Parathyroid adenoma (tissue), 2 donors: ENCODE results near the gene GDPD1.
"Not testable (repeated sequence)": the region's sequence is repeated elsewhere in the genome, so short reads cannot be mapped to it uniquely, and the experiment has no call there.

Source experiments
- H2AFZ ChIP-seq: fragments of 300-600 bp; sonication (generic); one replicate; pipeline ENCODE4 v1.7.0; 2017; ENCODE audit warnings: antibody characterized with exemption, mild to moderate bottlenecking
- H3K27ac ChIP-seq: fragments of 300-600 bp; sonication (generic); one replicate; pipeline ENCODE4 v1.7.0; 2017
- H3K27me3 ChIP-seq: fragments of 300-600 bp; sonication (generic); one replicate; pipeline ENCODE4 v1.7.0; 2017; ENCODE audit warnings: low read length; ENCODE audit not compliant: control insufficient read depth, insufficient read depth
- H3K36me3 ChIP-seq: fragments of 300-600 bp; sonication (generic); one replicate; pipeline ENCODE4 v1.7.0; 2017; ENCODE audit warnings: low read length; ENCODE audit not compliant: control insufficient read depth, insufficient read depth
- H3K4me1 ChIP-seq: fragments of 300-600 bp; sonication (generic); one replicate; pipeline ENCODE4 v1.7.0; 2017; ENCODE audit warnings: control low read depth
- H3K4me2 ChIP-seq: fragments of 300-600 bp; sonication (generic); one replicate; pipeline ENCODE4 v1.7.0; 2017; ENCODE audit warnings: low read length
- H3K4me3 ChIP-seq: fragments of 300-600 bp; sonication (generic); one replicate; pipeline ENCODE4 v1.7.0; 2017; ENCODE audit warnings: low read depth, low read length
- H3K79me2 ChIP-seq: fragments of 300-600 bp; sonication (generic); one replicate; pipeline ENCODE4 v1.7.0; 2017; ENCODE audit warnings: control low read depth
- H3K9ac ChIP-seq: fragments of 300-600 bp; sonication (generic); one replicate; pipeline ENCODE4 v1.7.0; 2017; ENCODE audit warnings: mild to moderate bottlenecking
- H3K9me3 ChIP-seq: fragments of 300-600 bp; sonication (generic); one replicate; pipeline ENCODE4 v1.7.0; 2017; ENCODE audit warnings: low read length; ENCODE audit not compliant: control insufficient read depth
- TF ChIP-seq, protein P1 (sequence below): fragments of 300-600 bp; sonication (generic); IDR thresholded peaks from one replicate; pipeline ENCODE4 v1.7.0; 2017; ENCODE audit warnings: antibody characterized with exemption, mild to moderate bottlenecking
- donor health status: primary hyperparathyroidism.

The GDPD1 gene

DNA sequence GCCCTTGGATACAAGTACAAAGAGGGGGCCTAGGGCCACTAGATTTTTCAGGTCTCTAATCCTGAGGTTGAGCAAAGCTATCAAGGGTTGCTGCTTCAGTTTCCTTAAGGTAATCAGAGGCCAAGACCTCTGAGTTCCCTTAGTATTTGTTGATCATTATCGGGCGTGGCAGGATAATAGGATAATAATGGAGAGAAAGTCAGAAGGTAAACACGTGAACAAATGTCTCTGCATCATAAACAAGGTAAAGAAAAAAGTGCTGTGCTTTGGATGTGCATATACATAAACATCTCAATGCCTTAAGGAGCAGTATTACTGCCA lies 69.6 kb downstream of the GDPD1 start:
- H3K27ac ChIP-seq = no peak overlapping the region
- H3K36me3 ChIP-seq = no peaks in the 10 kb centered on the region
- no peak overlapping the region for H3K4me2 ChIP-seq
- peaks cover 4% of the 10 kb centered on the region for H3K4me1 ChIP-seq
- peak overlapping the region; percentile 40 for H2AFZ ChIP-seq
- no peak overlapping the region for H3K4me3 ChIP-seq
- no peaks in the 10 kb centered on the region for H3K27me3 ChIP-seq
- H3K9me3 ChIP-seq = no peaks in the 10 kb centered on the region
- no peak overlapping the region for H3K9ac ChIP-seq
- TF ChIP-seq, protein P1, sequence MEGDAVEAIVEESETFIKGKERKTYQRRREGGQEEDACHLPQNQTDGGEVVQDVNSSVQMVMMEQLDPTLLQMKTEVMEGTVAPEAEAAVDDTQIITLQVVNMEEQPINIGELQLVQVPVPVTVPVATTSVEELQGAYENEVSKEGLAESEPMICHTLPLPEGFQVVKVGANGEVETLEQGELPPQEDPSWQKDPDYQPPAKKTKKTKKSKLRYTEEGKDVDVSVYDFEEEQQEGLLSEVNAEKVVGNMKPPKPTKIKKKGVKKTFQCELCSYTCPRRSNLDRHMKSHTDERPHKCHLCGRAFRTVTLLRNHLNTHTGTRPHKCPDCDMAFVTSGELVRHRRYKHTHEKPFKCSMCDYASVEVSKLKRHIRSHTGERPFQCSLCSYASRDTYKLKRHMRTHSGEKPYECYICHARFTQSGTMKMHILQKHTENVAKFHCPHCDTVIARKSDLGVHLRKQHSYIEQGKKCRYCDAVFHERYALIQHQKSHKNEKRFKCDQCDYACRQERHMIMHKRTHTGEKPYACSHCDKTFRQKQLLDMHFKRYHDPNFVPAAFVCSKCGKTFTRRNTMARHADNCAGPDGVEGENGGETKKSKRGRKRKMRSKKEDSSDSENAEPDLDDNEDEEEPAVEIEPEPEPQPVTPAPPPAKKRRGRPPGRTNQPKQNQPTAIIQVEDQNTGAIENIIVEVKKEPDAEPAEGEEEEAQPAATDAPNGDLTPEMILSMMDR = no peak
- no peaks in the 10 kb centered on the region for H3K79me2 ChIP-seq

DNA sequence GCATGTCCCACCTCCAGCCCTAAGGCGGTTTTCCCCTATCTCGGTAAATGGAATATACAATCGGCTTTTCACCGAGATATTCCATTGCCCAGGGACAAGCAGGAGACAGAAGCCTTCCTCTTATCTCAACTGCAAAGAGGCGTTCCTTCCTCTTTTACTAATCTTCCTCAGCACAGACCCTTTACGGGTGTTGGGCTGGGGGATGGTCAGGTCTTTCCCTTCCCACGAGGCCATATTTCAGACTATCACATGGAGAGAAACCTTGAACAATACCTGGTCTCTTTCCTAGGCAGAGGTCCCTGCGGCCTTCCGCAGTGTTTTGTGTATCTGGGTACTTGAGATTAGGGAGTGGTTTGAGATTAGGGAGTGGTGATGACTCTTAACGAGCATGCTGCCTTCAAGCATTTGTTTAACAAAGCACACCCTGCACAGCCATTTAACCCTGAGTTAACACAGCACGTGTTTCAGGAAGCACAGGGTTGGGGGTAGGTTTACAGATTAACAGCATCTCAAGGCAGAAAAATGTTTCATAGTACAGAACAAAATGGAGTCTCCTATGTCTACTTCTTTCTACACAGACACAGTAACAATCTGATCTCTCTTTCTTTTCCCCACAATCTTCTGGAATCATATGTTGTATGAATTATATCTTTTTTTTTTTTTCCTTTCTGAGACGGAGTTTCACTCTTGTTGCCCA lies 70.1 kb downstream of the GDPD1 start:
- H3K4me1 ChIP-seq, H3K79me2 ChIP-seq, H3K9me3 ChIP-seq, H3K27ac ChIP-seq, H3K36me3 ChIP-seq, H3K4me2 ChIP-seq, H3K9ac ChIP-seq, H3K27me3 ChIP-seq, H3K4me3 ChIP-seq: not testable (repeated sequence)
- H2AFZ ChIP-seq = peak overlapping the region; percentile 40

DNA sequence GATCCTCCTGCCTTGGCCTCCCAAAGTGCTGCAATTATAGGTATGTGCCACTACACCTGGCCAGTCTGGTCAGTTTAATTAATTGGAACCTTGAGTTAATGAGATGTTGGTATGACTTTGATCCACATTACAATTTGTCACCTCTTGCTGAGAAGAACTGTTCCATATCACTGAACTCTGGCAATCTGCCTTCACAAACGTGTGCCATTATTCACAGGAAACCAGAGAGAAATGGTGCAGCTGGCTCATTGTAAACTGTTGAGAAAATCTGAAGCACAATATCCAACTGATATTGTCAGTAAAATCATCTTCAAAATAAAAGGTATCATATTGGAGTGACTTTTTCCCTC lies 71.8 kb downstream of the GDPD1 start:
- no peaks in the 10 kb centered on the region for H3K79me2 ChIP-seq
- H3K27ac ChIP-seq = peak overlapping the region; percentile 18

DNA sequence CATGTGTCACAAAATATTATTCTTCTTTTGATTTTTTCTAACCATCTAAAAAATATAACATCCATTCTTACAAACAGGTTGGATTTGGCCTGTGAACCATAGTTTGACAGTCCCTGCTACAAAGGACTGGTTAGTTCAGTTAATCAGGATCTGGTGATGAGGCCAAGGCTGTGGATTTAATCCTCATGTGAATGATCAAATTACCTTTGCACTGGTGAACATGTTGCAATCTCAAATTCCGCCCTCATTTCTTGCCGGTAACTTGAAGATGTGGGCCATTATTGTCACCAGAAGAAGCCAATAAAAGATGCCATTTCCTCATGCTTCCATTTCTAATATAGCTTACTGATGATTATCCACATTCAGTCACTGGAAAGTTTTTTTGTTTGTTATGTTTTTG lies 75.9 kb downstream of the GDPD1 start:
- Histone ChIP-seq H3K4me2 (no peak overlapping the region), H3K79me2 (no peaks in the 10 kb centered on the region), H3K36me3 (no peaks in the 10 kb centered on the region), H3K27ac (peak overlapping the region; percentile 94), H3K9ac (no peak overlapping the region), H3K27me3 (no peaks in the 10 kb centered on the region), H3K4me1 (peaks cover 23% of the 10 kb centered on the region), H3K9me3 (no peaks in the 10 kb centered on the region), H3K4me3 (no peak overlapping the region), H2AFZ (no peak overlapping the region)
- TF ChIP-seq, protein P1 = no peak

More for the DNA sequence above, 71.8 kb downstream of the GDPD1 start:
- Histone ChIP-seq H3K4me1 (peaks cover 23% of the 10 kb centered on the region), H3K27me3 (no peaks in the 10 kb centered on the region), H2AFZ (peak overlapping the region; percentile 31), H3K36me3 (no peaks in the 10 kb centered on the region), H3K4me2 (no peak overlapping the region), H3K9me3 (no peaks in the 10 kb centered on the region), H3K4me3 (no peak overlapping the region), H3K9ac (no peak overlapping the region)
- TF ChIP-seq, protein P1 = no peak

DNA sequence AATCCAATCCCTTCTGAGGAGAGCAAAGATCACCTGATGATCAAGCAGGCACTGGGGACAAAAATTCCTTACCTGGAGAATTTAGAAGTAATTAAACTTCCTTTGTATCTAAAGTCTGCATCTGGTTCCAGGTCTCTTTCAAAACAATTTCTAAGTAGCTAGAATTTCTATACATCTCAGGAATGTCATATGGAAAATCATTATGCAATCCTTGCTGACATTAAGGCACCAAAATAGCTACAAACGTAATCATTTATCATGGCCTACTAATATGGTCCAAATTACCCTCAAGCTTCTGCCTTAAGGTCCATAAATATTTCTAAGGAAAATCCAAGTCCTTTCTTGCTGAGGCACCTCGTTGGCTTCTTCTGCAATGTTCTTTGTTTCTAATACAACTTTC lies 78.2 kb downstream of the GDPD1 start:
- H3K27ac ChIP-seq = no peak overlapping the region

More for the DNA sequence above, 78.2 kb downstream of the GDPD1 start:
- H3K4me2 ChIP-seq = no peak overlapping the region
- TF ChIP-seq, protein P1 = no peak
- no peaks in the 10 kb centered on the region for H3K79me2 ChIP-seq
- no peak overlapping the region for H3K9ac ChIP-seq
- no peak overlapping the region for H2AFZ ChIP-seq
- H3K36me3 ChIP-seq = no peaks in the 10 kb centered on the region
- no peak overlapping the region for H3K4me3 ChIP-seq
- H3K27me3 ChIP-seq = no peaks in the 10 kb centered on the region
- H3K4me1 ChIP-seq = peaks cover 20% of the 10 kb centered on the region
- no peaks in the 10 kb centered on the region for H3K9me3 ChIP-seq
